ENCODE data around the gene FXYD5.

DNA sequence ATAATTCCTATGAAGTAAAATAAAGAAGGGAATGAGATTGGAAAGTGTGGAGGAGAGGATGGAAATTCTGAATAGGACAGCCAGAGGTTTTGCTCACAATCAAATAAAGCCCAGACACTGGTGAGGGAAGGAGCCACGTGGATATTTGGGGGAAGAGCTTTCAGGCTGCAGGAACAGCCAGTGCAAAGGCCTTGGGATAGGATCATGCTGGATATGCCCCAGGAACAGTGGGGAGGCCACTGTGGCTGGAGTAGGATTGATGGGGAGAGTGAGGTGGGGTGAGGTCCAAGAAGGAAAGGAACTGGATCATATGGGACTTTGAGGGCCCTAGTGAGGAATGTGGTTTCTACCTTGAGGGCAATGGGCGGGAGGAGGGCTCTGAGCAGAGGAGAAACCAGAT is 4.1 kb upstream of the FXYD5 start:
- TF ChIP-seq YY1 (IDR thresholded peaks at IDR 0.05; ENCODE audit: insufficient read depth, insufficient read length) (no peak), ZNF274 (IDR thresholded peaks at IDR 0.05; ENCODE audit: low read depth, low read length) (no peak)
